Type B pancreatic cell (in vitro differentiated cells): Measurements from ENCODE around the gene GALR3. TPM values are rescaled to one million over a fixed set of nuclear protein-coding genes. Genes with fewer than 3 reads are reported as not detected.
"Not testable (repeated sequence)": the region's sequence is repeated elsewhere in the genome, so short reads cannot be mapped to it uniquely, and the experiment has no call there.

Experiments
- DNase-seq: peaks from one replicate; pipeline ENCODE4 v3.0.0; 2021; ENCODE audit warnings: mixed read lengths; ENCODE audit not compliant: unreplicated experiment; ENCODE audit errors: extremely low spot score
- H3K27ac Mint-ChIP-seq: 2 replicates; pipeline ENCODE4 v1.8.0; 2021; ENCODE audit warnings: mild to moderate bottlenecking, mixed read lengths
- H3K27me3 Mint-ChIP-seq: 2 replicates; pipeline ENCODE4 v1.8.0; 2021; ENCODE audit warnings: mixed read lengths
- H3K36me3 Mint-ChIP-seq: 2 replicates; pipeline ENCODE4 v1.8.0; 2021; ENCODE audit warnings: mixed read lengths
- H3K4me1 Mint-ChIP-seq: one replicate; pipeline ENCODE4 v1.8.0; 2021; ENCODE audit warnings: mixed read lengths; ENCODE audit not compliant: unreplicated experiment
- H3K4me3 Mint-ChIP-seq: 2 replicates; pipeline ENCODE4 v1.8.0; 2021; ENCODE audit warnings: mild to moderate bottlenecking, mixed read lengths
- H3K9me3 Mint-ChIP-seq: 2 replicates; pipeline ENCODE4 v1.8.0; 2021; ENCODE audit warnings: mixed read lengths
- total RNA-seq: library from RNA; stranded (reverse); gene quantifications from 2 replicates; pipeline ENCODE4 v1.2.1, GENCODE V29; 2021; ENCODE audit warnings: low replicate concordance
- TF ChIP-seq, protein P1 (sequence below): fragments of 200-600 bp; sonication (generic); conservative IDR thresholded peaks from 2 replicates; pipeline ENCODE4 v1.5.0; 2021; ENCODE audit warnings: antibody characterized with exemption, mild to moderate bottlenecking

GALR3 gene
- total RNA-seq, 1 donor from 2014 or later = 0.34 TPM

DNA sequence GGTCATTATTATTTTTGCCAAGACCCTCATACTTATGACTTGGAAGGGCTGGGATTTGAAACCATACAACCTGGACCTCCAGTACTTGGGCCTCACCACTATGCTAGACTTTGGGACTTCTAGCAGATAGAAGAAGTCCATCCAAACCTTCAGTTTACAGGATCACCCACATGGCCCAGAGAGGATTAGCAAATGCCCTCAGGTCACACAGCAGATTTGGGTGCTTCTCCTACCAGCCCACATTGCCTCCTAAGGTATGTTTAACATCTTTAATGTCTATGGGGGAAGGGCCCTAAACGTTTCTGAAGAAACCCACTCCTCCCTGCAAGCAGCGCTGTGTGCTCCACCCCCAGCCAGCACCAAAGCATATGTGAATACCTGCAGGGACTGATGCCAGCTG is 32.9 kb upstream of the GALR3 start:
- DNase-seq = no peak
- no peak overlapping the region for H3K4me3 Mint-ChIP-seq

DNA sequence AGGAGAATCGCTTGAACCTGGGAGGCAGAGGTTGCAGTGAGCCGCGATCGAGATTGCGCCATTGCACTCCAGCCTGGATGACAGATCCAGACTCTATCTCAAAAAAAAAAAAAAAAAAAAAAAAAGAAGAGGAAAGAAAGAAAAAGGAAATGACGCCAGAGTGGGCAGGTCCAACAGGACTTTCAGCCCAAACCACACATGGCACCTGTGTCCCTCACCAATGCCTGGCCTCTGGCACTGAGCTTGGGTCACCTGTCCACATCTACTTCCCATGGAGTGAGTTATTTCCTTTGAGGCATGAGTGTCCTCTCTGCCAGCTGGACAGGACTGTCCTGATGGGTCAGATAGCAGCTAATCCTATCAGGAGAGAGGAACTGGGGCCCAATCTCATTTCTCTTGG is 30.7 kb upstream of the GALR3 start:
- no peaks in the 10 kb centered on the region for H3K27me3 Mint-ChIP-seq
- DNase-seq = no peak
- no peaks in the 10 kb centered on the region for H3K9me3 Mint-ChIP-seq
- no peaks in the 10 kb centered on the region for H3K36me3 Mint-ChIP-seq
- no peak overlapping the region for H3K27ac Mint-ChIP-seq
- no peak overlapping the region for H3K4me3 Mint-ChIP-seq
- peaks cover 5% of the 10 kb centered on the region for H3K4me1 Mint-ChIP-seq
- TF ChIP-seq, protein P1, sequence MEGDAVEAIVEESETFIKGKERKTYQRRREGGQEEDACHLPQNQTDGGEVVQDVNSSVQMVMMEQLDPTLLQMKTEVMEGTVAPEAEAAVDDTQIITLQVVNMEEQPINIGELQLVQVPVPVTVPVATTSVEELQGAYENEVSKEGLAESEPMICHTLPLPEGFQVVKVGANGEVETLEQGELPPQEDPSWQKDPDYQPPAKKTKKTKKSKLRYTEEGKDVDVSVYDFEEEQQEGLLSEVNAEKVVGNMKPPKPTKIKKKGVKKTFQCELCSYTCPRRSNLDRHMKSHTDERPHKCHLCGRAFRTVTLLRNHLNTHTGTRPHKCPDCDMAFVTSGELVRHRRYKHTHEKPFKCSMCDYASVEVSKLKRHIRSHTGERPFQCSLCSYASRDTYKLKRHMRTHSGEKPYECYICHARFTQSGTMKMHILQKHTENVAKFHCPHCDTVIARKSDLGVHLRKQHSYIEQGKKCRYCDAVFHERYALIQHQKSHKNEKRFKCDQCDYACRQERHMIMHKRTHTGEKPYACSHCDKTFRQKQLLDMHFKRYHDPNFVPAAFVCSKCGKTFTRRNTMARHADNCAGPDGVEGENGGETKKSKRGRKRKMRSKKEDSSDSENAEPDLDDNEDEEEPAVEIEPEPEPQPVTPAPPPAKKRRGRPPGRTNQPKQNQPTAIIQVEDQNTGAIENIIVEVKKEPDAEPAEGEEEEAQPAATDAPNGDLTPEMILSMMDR = no peak

More for the DNA sequence above, 32.9 kb upstream of the GALR3 start:
- no peaks in the 10 kb centered on the region for H3K36me3 Mint-ChIP-seq
- H3K27me3 Mint-ChIP-seq = no peaks in the 10 kb centered on the region
- H3K9me3 Mint-ChIP-seq = no peaks in the 10 kb centered on the region
- H3K4me1 Mint-ChIP-seq = peaks cover 9% of the 10 kb centered on the region
- no peak overlapping the region for H3K27ac Mint-ChIP-seq
- TF ChIP-seq, protein P1 = no peak

GRCh38 chr22:37794376-37794775 is 28.8 kb upstream of the GALR3 start:
- TF ChIP-seq, protein P1 = no peak
- Mint-ChIP-seq H3K27me3 (no peaks in the 10 kb centered on the region), H3K9me3 (no peaks in the 10 kb centered on the region), H3K27ac (no peak overlapping the region), H3K4me3 (no peak overlapping the region), H3K4me1 (peaks cover 5% of the 10 kb centered on the region), H3K36me3 (no peaks in the 10 kb centered on the region)
- DNase-seq = no peak

DNA sequence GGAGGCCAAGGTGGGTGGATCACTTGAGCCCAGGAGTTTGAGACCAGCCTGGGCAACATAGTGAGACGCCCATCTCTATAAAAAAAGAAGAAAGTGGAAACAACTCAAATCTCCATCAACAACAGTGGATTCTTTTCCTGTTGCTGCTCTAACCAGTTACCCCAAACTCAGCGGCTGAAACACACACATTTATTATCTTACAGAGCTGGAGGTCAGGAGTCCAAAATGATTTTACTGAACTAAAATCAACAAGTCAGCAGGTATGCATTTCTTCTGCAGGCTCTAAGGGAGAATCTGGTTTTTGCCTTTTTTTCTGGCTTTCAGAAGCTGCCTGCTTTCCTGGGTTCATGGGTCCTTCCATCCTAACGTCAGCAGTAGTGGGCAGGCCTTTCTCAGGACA is 27.1 kb upstream of the GALR3 start:
- peaks cover 9% of the 10 kb centered on the region for H3K4me1 Mint-ChIP-seq

DNA sequence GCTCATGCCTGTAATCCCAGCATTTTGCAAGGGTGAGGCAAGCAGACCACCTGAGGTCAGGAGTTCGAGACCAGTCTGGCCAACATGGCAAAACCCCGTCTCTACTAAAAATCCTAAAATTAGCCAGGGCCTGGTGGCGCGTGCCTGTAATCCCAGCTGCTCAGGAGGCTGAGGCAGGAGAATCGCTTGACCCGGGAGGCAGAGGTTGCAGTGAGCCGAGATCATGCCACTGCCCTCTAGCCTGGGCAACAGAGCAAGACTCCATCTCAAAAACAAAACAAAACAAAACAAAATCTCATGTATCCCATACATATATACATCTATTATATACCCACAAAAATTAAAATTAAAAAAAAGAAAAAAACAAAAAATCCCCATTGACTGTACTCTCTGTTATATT is 25.9 kb upstream of the GALR3 start:
- not testable (repeated sequence) for H3K4me1 Mint-ChIP-seq, H3K9me3 Mint-ChIP-seq, DNase-seq, H3K27ac Mint-ChIP-seq, H3K27me3 Mint-ChIP-seq, H3K36me3 Mint-ChIP-seq, H3K4me3 Mint-ChIP-seq

More for the DNA sequence above, 27.1 kb upstream of the GALR3 start:
- Mint-ChIP-seq H3K27me3 (peaks cover 3% of the 10 kb centered on the region), H3K9me3 (no peaks in the 10 kb centered on the region), H3K27ac (peak overlapping the region; percentile 29), H3K4me3 (no peak overlapping the region), H3K36me3 (no peaks in the 10 kb centered on the region)
- DNase-seq = no peak
- TF ChIP-seq, protein P1 = no peak

GRCh38 chr22:37797874-37798500 is 25.2 kb upstream of the GALR3 start:
- peaks cover 6% of the 10 kb centered on the region for H3K4me1 Mint-ChIP-seq
- no peaks in the 10 kb centered on the region for H3K9me3 Mint-ChIP-seq
- TF ChIP-seq, protein P1 = no peak
- H3K27me3 Mint-ChIP-seq = peaks cover 3% of the 10 kb centered on the region
- H3K27ac Mint-ChIP-seq = no peak overlapping the region
- no peaks in the 10 kb centered on the region for H3K36me3 Mint-ChIP-seq
- no peak for DNase-seq
- H3K4me3 Mint-ChIP-seq = no peak overlapping the region

DNA sequence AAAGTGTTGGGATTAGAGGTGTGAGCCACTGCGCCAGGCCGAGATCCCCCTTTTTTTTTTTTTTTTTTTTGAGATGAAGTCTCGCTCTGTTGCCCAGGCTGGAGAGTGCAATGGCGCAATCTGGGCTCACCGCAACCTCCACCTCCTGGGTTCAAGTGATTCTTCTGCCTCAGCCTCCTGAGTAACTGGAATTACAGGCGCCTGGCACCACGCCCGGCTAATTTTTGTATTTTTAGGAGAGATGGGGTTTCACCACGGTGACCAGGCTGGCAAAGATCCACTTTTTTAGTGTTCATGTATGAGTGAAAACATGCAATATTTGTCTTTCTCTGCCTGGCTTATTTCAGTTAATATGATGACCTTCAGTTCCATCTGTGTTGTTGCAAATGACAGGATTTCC is 23.2 kb upstream of the GALR3 start:
- Mint-ChIP-seq H3K4me1 (peaks cover 18% of the 10 kb centered on the region), H3K4me3 (peak overlapping the region; percentile 57)
- not testable (repeated sequence) for H3K36me3 Mint-ChIP-seq, H3K9me3 Mint-ChIP-seq, DNase-seq, H3K27me3 Mint-ChIP-seq, H3K27ac Mint-ChIP-seq
